H1 (cell line): ENCODE results near the gene TMEM52B. TPM values are rescaled to one million over a fixed set of nuclear protein-coding genes. Genes with fewer than 3 reads are reported as not detected.

Source experiments
- FOSL1 ChIP-seq: IDR thresholded peaks from 2 replicates; pipeline ENCODE4 v1.6.1; 2011; ENCODE audit warnings: mild to moderate bottlenecking, low read depth, low read length, moderate library complexity; ENCODE audit not compliant: insufficient read depth
- SUZ12 ChIP-seq: fragments of 200-600 bp; sonication (generic); IDR thresholded peaks from 2 replicates; pipeline ENCODE4 v1.6.1; 2012; ENCODE audit warnings: mild to moderate bottlenecking, inconsistent platforms, low read length, moderate library complexity, mixed read lengths
- polyA plus RNA-seq, 7 experiments: library from polyadenylated mRNA; depleted of rRNA in 3 of 7; stranded (reverse) in 5 of 7; unstranded in 2 of 7; fragments of >200 nt in 5 of 7; fragments of 200-250 nt in 2 of 7; gene quantifications; 1 replicate in 5 of 7; 2 replicates in 1 of 7; 4 replicates in 1 of 7; pipeline versions ENCODE4 v1.2.1 to v1.2.3, GENCODE V29; 2011 to 2013; ENCODE audit warnings: missing spikeins in 2 of 7, mixed read lengths in 2 of 7
- total RNA-seq: library from RNA; stranded (reverse); fragmentation: NEBNext Ultra II Directional; extraction: Animal tissue kit (Norgen Biotek cat#: 25700); gene quantifications from 2 replicates; pipeline ENCODE4 v1.2.1, GENCODE V29; 2021

Gene TMEM52B
- total and polyA plus RNA-seq, 2 of the 8 experiments (the other 6 are each of a cell fraction or from before 2014, with no cell fraction given): not detected

- TF ChIP-seq SUZ12: no peak
- TF ChIP-seq FOSL1: no peak
These were observed 59.7 kb downstream of the TMEM52B start (continued) for GRCh38 chr12:10238526-10238925.
